ENCODE results near the gene DBN1.

The DBN1 gene

GRCh38 chr5:177473443-177474001 is at the start of gene DBN1:
Gene DBN1, minus strand, starts transcription at chr5:177473634. Its CDS starts 113 bp downstream, at chr5:177473521.
- DNase-seq (ENCODE audit: low spot score): peak; percentile 94

GRCh38 chr5:177520916-177521513 is 47.6 kb upstream of the DBN1 start:
- DNase-seq (ENCODE audit: low spot score): no peak

- no peak for DNase-seq (ENCODE audit: low spot score)
These were observed 46.8 kb upstream of the DBN1 start for GRCh38 chr5:177520271-177520670.

GRCh38 chr5:177519463-177520235 is 46.2 kb upstream of the DBN1 start:
- no peak for DNase-seq (ENCODE audit: low spot score)

- DNase-seq (ENCODE audit: low spot score): peak; percentile 98
These were observed 43.5 kb upstream of the DBN1 start, which contains the start of gene DDX41 for GRCh38 chr5:177516601-177517568. Gene DDX41, minus strand, starts transcription at chr5:177516961. Its CDS starts 16 bp downstream, at chr5:177516945.

GRCh38 chr5:177515580-177515979 is 42.1 kb upstream of the DBN1 start:
- no peak for DNase-seq (ENCODE audit: low spot score)

GRCh38 chr5:177514541-177514940 is 41.1 kb upstream of the DBN1 start:
- DNase-seq (ENCODE audit: low spot score): no peak

- no peak for DNase-seq (ENCODE audit: low spot score)
These were observed 40.1 kb upstream of the DBN1 start for GRCh38 chr5:177513500-177513899.

- DNase-seq (ENCODE audit: low spot score): no peak
These were observed 39.4 kb upstream of the DBN1 start for GRCh38 chr5:177512736-177513380.

- no peak for DNase-seq (ENCODE audit: low spot score)
These were observed 38.6 kb upstream of the DBN1 start for GRCh38 chr5:177511796-177512675.

- DNase-seq (ENCODE audit: low spot score): no peak
These were observed 37.7 kb upstream of the DBN1 start for GRCh38 chr5:177511181-177511580.

GRCh38 chr5:177510567-177511053 is 37.2 kb upstream of the DBN1 start:
- no peak for DNase-seq (ENCODE audit: low spot score)

- DNase-seq (ENCODE audit: low spot score): no peak
These were observed 36.6 kb upstream of the DBN1 start for GRCh38 chr5:177509991-177510566.

GRCh38 chr5:177509381-177509951 is 36.0 kb upstream of the DBN1 start, which contains the start of gene DOK3:
Gene DOK3, minus strand, starts transcription at chr5:177509826. Its CDS starts 286 bp downstream, at chr5:177509540.
- no peak for DNase-seq (ENCODE audit: low spot score)

GRCh38 chr5:177508837-177509236 is 35.4 kb upstream of the DBN1 start:
- DNase-seq (ENCODE audit: low spot score): no peak

- no peak for DNase-seq (ENCODE audit: low spot score)
These were observed 34.8 kb upstream of the DBN1 start for GRCh38 chr5:177508221-177508611.

GRCh38 chr5:177507596-177508220 is 34.3 kb upstream of the DBN1 start:
- no peak for DNase-seq (ENCODE audit: low spot score)

- no peak for DNase-seq (ENCODE audit: low spot score)
These were observed 33.7 kb upstream of the DBN1 start for GRCh38 chr5:177507165-177507564.

GRCh38 chr5:177505075-177505474 is 31.6 kb upstream of the DBN1 start:
- DNase-seq (ENCODE audit: low spot score): no peak
